ENCODE measurements around the gene AGER.
A peak's percentile ranks its signal among the peaks of the same experiment; 100 is the strongest.

AGER gene

DNA sequence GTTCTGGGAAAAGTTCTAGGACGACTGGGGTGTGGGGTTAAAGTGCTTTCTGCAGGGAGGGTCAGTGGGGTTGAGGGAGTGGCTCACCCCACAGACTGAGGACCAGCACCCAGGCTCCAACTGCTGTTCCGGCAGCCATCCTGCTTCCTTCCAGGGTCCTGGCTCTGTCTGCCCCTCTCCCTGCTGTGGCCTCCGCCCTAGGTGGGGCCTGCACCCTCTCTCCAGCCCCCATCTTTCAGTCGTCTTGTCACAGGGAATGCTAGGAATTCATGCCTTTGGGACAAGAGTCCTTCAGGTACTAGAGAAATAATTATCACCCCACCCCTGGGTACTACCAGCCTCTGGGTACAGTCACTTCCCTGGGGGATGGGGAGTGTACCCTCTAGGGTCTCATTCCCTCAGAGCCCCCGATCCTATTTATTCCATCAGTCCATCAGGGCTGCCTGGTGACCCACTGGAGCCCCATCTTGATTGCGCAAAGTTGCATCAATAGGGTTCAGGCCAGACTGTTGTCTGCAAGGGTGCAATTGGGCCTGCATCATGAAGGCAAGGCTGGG is at the start of gene AGER:
Gene AGER, minus strand, starts transcription at position 170 of the 557 bp plus-strand sequence. Its CDS starts 31 bp downstream, at position 139.
- Histone ChIP-seq H3K9me3 (no peaks in the 10 kb centered on the region), H3K27me3 (no peaks in the 10 kb centered on the region), H3K36me3 (peaks cover 71% of the 10 kb centered on the region), H3K4me1 (ENCODE audit: control insufficient read depth in 1 of 2, insufficient read depth in 1 of 2, low read depth in 1 of 2, low read length in 1 of 2) (peaks cover 40 to 49% of the 10 kb centered on the region in 2 experiments), H3K4me3 (ENCODE audit: low read depth in 1 of 2, low read length in 1 of 2) (no peak within 1 kb of the TSS), H3K27ac (peak within 1 kb of the TSS; percentile 97)
- TF ChIP-seq, protein P1, sequence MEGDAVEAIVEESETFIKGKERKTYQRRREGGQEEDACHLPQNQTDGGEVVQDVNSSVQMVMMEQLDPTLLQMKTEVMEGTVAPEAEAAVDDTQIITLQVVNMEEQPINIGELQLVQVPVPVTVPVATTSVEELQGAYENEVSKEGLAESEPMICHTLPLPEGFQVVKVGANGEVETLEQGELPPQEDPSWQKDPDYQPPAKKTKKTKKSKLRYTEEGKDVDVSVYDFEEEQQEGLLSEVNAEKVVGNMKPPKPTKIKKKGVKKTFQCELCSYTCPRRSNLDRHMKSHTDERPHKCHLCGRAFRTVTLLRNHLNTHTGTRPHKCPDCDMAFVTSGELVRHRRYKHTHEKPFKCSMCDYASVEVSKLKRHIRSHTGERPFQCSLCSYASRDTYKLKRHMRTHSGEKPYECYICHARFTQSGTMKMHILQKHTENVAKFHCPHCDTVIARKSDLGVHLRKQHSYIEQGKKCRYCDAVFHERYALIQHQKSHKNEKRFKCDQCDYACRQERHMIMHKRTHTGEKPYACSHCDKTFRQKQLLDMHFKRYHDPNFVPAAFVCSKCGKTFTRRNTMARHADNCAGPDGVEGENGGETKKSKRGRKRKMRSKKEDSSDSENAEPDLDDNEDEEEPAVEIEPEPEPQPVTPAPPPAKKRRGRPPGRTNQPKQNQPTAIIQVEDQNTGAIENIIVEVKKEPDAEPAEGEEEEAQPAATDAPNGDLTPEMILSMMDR (IDR thresholded peaks at IDR 0.05): no peak

DNA sequence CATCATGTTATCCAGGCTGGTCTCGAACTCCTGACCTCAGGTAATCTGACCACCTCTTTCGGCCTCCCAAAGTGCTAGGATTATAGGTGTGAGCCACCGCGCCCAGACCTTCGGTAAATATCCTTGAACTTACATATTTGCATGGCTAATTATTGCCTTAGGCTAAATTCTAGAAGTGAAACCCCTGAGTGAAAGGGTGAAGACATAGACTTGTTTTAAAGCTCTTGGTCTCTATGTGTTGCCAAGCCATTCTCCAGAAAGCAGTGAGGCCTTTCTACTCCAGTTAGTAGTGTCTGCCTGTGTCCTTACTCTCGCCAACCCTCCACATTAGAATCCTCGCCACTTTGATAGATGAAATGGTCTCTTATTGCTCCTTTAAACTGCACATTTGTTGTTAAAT is 42.4 kb upstream of the AGER start:
- H3K27ac ChIP-seq: no peak overlapping the region
- H3K9me3 ChIP-seq: no peaks in the 10 kb centered on the region
- H3K36me3 ChIP-seq: no peaks in the 10 kb centered on the region
- no peaks in the 10 kb centered on the region for H3K27me3 ChIP-seq
- H3K4me3 ChIP-seq (ENCODE audit: low read depth in 1 of 2, low read length in 1 of 2): no peak overlapping the region
- TF ChIP-seq, protein P1 (IDR thresholded peaks at IDR 0.05): no peak
- H3K4me1 ChIP-seq (ENCODE audit: control insufficient read depth in 1 of 2, insufficient read depth in 1 of 2, low read depth in 1 of 2, low read length in 1 of 2): no peaks in the 10 kb centered on the region

DNA sequence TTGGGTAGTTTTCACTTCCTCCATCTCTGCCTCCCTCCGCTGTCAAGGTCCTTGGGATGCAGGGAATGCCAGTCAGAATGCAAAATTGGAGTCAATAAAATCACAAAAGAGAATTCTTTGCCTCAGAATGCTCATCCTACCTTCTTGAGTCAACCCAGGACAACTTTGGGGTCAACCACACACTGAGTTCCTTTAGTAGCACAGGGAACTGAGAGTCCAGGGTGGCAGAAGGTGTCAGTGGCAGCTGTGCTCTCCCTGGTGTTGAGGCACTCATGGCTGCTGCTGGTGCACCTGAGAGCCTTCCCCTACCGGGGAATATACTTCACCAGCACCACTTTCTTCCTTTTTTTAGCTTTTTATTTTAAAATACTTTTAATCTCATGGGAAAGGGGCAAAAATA is 40.6 kb upstream of the AGER start:
- no peaks in the 10 kb centered on the region for H3K27me3 ChIP-seq
- TF ChIP-seq, protein P1 (IDR thresholded peaks at IDR 0.05): no peak
- H3K9me3 ChIP-seq: no peaks in the 10 kb centered on the region
- no peak overlapping the region for H3K4me3 ChIP-seq (ENCODE audit: low read depth in 1 of 2, low read length in 1 of 2)
- H3K27ac ChIP-seq: no peak overlapping the region
- H3K36me3 ChIP-seq: no peaks in the 10 kb centered on the region
- no peaks in the 10 kb centered on the region for H3K4me1 ChIP-seq (ENCODE audit: control insufficient read depth in 1 of 2, insufficient read depth in 1 of 2, low read depth in 1 of 2, low read length in 1 of 2)

DNA sequence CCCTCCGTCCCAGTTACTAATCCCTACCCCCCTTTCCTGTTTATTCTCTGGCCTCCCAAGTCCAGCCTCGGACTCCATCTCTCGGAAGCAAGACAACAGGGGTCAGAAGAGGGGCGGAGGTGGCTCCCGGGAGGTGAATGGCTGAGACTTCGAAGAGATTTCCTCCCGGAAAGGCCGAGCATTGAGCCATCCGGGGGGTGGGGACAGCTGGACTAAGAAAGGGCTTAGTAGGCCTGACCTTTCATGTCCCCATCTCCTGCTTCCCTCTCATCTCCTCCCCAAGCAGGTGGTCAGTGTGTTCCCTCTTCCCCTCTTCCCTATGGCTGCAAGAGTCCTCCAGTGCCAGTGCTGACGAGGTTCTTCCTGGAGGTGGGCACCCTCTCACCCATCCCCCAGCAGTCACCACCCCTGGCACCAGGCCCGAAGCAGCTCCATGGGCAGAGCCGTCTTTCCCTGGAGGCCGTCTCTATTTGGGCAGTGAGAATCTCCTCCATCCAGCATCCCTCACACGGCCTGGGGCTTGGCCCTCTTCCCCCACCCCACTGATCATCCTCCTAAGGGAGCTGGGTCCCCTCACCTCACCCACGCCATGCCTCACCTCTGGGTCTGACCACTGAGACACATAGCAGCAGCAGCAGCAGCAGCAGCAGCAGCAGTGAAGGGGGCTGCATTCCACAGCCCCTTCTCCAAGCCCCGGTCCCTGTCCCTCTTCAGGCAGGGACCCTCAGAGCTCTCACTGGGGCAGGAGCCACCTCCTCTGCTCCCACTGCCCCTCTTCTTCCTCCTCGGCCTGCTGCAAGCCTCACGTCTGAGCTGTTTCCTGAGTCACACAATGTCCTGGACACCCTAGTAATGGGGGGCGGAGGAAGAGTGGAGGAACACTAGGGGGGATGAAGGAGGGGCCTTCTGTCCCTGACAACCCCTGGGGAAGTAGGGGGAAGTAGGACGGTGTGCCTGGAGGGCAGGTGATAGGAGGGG is 39.5 kb upstream of the AGER start, which contains the start of gene NOTCH4:
Gene NOTCH4, minus strand, starts transcription at position 810 of the 978 bp plus-strand sequence. Its CDS starts 139 bp downstream, at position 671.
- Histone ChIP-seq H3K27me3 (no peaks in the 10 kb centered on the region), H3K27ac (no peak within 1 kb of the TSS), H3K36me3 (no peaks in the 10 kb centered on the region), H3K9me3 (no peaks in the 10 kb centered on the region), H3K4me3 (ENCODE audit: low read depth in 1 of 2, low read length in 1 of 2) (no peak within 1 kb of the TSS), H3K4me1 (ENCODE audit: control insufficient read depth in 1 of 2, insufficient read depth in 1 of 2, low read depth in 1 of 2, low read length in 1 of 2) (no peaks in the 10 kb centered on the region)
- TF ChIP-seq, protein P1 (IDR thresholded peaks at IDR 0.05): no peak

DNA sequence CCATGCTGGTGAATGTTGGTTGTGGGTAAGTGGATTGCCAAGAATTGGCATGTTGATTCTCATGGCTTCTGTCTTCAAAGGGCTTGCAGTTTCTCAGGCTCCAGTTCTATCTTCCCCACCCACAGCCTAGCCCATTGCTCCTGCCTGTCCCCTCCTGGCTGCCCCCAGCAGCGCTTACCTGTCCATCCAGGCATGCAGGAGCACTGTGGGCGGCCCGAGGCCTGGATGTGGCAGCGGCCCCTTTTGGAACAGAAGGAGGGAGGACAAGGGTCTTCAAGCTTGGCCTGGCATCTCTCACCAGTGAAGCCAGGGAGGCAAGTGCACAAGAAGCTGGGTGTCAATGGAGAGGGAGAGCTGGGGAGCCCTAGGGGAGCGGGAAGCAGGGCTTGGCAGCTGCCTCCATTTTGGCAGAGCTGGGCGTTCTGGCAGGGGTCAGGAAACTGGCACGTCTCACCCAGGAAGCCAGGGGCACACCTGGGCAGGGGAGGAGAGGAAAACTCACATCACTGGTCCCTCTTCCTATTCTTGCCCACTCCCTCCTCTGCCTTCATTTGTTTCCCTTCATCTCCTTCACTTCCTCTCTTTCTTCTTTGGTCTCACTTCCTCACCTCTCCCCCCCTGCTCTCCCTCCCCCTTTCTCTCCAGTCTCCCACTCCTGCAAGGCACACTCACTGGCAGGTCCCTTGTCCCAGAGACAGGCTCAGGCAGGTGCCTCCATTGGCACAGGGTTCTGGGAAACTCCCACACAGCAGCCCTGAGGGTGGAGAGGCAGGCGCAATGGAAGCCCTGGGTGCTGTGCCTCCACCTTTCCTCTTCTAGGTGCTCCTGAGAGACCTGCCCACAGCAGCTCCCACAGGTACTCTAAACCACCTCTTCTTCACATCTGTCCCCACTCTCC is 38.5 kb upstream of the AGER start:
- TF ChIP-seq, protein P1 (IDR thresholded peaks at IDR 0.05): no peak

More for the DNA sequence above, 38.5 kb upstream of the AGER start:
- Histone ChIP-seq H3K27me3 (no peaks in the 10 kb centered on the region), H3K4me3 (ENCODE audit: low read depth in 1 of 2, low read length in 1 of 2) (no peak overlapping the region), H3K27ac (no peak overlapping the region), H3K9me3 (no peaks in the 10 kb centered on the region), H3K36me3 (no peaks in the 10 kb centered on the region), H3K4me1 (ENCODE audit: control insufficient read depth in 1 of 2, insufficient read depth in 1 of 2, low read depth in 1 of 2, low read length in 1 of 2) (no peaks in the 10 kb centered on the region)

Measured in neutrophil (primary cell).